HG03378 (cell line): ENCODE data around the gene LRP1B.

ENCODE experiments used
- ATAC-seq: cut with Tn5 transposase; IDR thresholded peaks from one replicate; pipeline ENCODE4 v1.9.1; 2021; ENCODE audit warnings: mild to moderate bottlenecking, moderate library complexity; ENCODE audit not compliant: unreplicated experiment

The LRP1B gene

GRCh38 chr2:141380008-141380979, 750.5 kb downstream of the LRP1B start:
- no peak for ATAC-seq

- no peak for ATAC-seq
Measured at GRCh38 chr2:141364821-141365220, 766.0 kb downstream of the LRP1B start.

- no peak for ATAC-seq
Measured at GRCh38 chr2:141362311-141362710, 768.5 kb downstream of the LRP1B start.

- ATAC-seq = no peak
Measured at GRCh38 chr2:141348481-141348880, 782.3 kb downstream of the LRP1B start.

- ATAC-seq = no peak
Measured at GRCh38 chr2:141341444-141341843, 789.4 kb downstream of the LRP1B start.

- ATAC-seq = no peak
Measured at GRCh38 chr2:141331127-141331526, 799.7 kb downstream of the LRP1B start.

- no peak for ATAC-seq
Measured at GRCh38 chr2:141329964-141330363, 800.9 kb downstream of the LRP1B start.

- ATAC-seq = no peak
Measured at GRCh38 chr2:141323571-141323970, 807.2 kb downstream of the LRP1B start.

- no peak for ATAC-seq
Measured at GRCh38 chr2:141317986-141318385, 812.8 kb downstream of the LRP1B start.

- no peak for ATAC-seq
Measured at GRCh38 chr2:141316606-141317005, 814.2 kb downstream of the LRP1B start.

- ATAC-seq = no peak
Measured at GRCh38 chr2:141316103-141316502, 814.7 kb downstream of the LRP1B start.

- ATAC-seq = no peak
Measured at GRCh38 chr2:141313972-141314371, 816.8 kb downstream of the LRP1B start.

GRCh38 chr2:141311430-141311829, 819.4 kb downstream of the LRP1B start:
- ATAC-seq = no peak

GRCh38 chr2:141306368-141306767, 824.4 kb downstream of the LRP1B start:
- no peak for ATAC-seq

GRCh38 chr2:141301551-141301950, 829.3 kb downstream of the LRP1B start:
- ATAC-seq = no peak

GRCh38 chr2:141280037-141280436, 850.8 kb downstream of the LRP1B start:
- ATAC-seq = no peak

- ATAC-seq = no peak
Measured at GRCh38 chr2:141271346-141271745, 859.5 kb downstream of the LRP1B start.

- ATAC-seq = no peak
Measured at GRCh38 chr2:141264848-141265247, 866.0 kb downstream of the LRP1B start.

GRCh38 chr2:141260911-141261310, 869.9 kb downstream of the LRP1B start:
- no peak for ATAC-seq

GRCh38 chr2:141259683-141260082, 871.1 kb downstream of the LRP1B start:
- no peak for ATAC-seq

GRCh38 chr2:141242008-141242407, 888.8 kb downstream of the LRP1B start:
- ATAC-seq = no peak

GRCh38 chr2:141226560-141226959, 904.3 kb downstream of the LRP1B start:
- ATAC-seq = no peak

GRCh38 chr2:141207036-141207385, 923.8 kb downstream of the LRP1B start:
- no peak for ATAC-seq
